GM12875 (cell line): ENCODE data around the gene TEDC2.

Source experiments
- H3K4me3 ChIP-seq: one replicate; pipeline ENCODE4 v1.5.1; 2011; ENCODE audit warnings: low read depth, low read length, control low read depth
- CTCF ChIP-seq: IDR thresholded peaks from 2 replicates; pipeline ENCODE4 v1.5.1; 2011; ENCODE audit warnings: low read depth, mild to moderate bottlenecking, control low read depth, inconsistent platforms, low read length, moderate library complexity, borderline replicate concordance; ENCODE audit not compliant: insufficient read depth

The TEDC2 gene

GRCh38 chr16:2473999-2474876, 14.3 kb downstream of the TEDC2 start:
- H3K4me3 ChIP-seq, result peak overlapping the region; percentile 87
- peak; percentile 69 for TF ChIP-seq CTCF

GRCh38 chr16:2474877-2475412, 15.0 kb downstream of the TEDC2 start, which contains the start of gene TBC1D24:
Gene TBC1D24, plus strand, starts transcription at chr16:2475127. Its CDS starts 21,022 bp downstream, at chr16:2496149.
- TF ChIP-seq CTCF, result no peak
- peak within 1 kb of the TSS; percentile 87 for H3K4me3 ChIP-seq

GRCh38 chr16:2475413-2476344, 15.8 kb downstream of the TEDC2 start:
- H3K4me3 ChIP-seq, result peak overlapping the region; percentile 87
- TF ChIP-seq CTCF, result no peak

GRCh38 chr16:2476345-2476720, 16.4 kb downstream of the TEDC2 start:
- no peak for TF ChIP-seq CTCF
- no peak overlapping the region for H3K4me3 ChIP-seq

GRCh38 chr16:2476741-2477140, 16.8 kb downstream of the TEDC2 start:
- H3K4me3 ChIP-seq, result no peak overlapping the region
- TF ChIP-seq CTCF, result no peak

GRCh38 chr16:2477327-2477726, 17.4 kb downstream of the TEDC2 start:
- H3K4me3 ChIP-seq, result no peak overlapping the region
- TF ChIP-seq CTCF, result no peak
